ENCODE data around the gene FAN1.

The FAN1 gene

GRCh38 chr15:30956216-30957124 is 52.8 kb downstream of the FAN1 start:
- no peak for DNase-seq (ENCODE audit: low read depth in 2 of 2)

- no peak for DNase-seq (ENCODE audit: low read depth in 2 of 2)
Observed at GRCh38 chr15:30958219-30958618, 54.5 kb downstream of the FAN1 start.

GRCh38 chr15:30962079-30962478 is 58.4 kb downstream of the FAN1 start:
- DNase-seq (ENCODE audit: low read depth in 2 of 2): no peak

- DNase-seq (ENCODE audit: low read depth in 2 of 2): no peak
Observed at GRCh38 chr15:30962659-30963058, 58.9 kb downstream of the FAN1 start.

DNA sequence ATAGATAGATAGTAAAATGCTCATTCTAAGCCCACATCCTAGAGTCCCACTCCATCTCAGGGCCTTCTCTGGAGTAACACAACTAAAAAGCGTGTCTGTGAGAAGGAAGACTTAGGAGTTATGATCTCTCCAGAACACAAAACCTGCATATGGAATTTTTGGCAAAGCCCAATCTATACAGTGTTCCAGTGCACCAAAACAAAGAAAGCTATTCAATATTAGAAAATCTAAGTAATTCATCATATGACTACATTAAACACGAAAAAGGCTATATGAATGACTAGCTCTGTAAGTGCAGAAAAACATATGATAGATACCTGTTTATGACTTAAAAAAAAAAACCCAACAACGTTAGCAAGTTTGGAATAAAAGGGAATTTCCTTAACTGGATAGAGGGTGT is 60.0 kb downstream of the FAN1 start:
- DNase-seq (ENCODE audit: low read depth in 2 of 2): no peak

DNA sequence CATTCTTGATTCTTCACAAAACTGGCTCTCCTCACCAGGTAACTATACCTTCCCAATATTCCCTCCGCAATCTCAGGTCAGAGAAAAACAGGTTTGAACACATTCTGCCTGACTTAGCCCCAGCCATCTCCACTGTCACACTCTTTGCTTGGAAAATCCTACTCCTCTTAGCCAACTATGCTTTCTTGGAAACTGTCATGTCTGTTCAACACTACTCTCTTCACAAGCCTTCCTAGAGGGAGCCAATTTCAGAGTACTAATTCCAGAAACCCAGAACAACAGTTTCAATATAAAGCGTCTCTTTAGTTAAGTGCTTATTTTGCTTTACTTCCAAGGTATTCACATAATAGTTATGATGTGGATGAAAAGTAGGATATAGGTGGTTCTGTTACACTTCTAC is 66.0 kb downstream of the FAN1 start:
- DNase-seq (ENCODE audit: low read depth in 2 of 2): no peak

GRCh38 chr15:30973379-30973778 is 69.7 kb downstream of the FAN1 start:
- DNase-seq (ENCODE audit: low read depth in 2 of 2): no peak

GRCh38 chr15:30974112-30974511 is 70.4 kb downstream of the FAN1 start:
- no peak for DNase-seq (ENCODE audit: low read depth in 2 of 2)

DNA sequence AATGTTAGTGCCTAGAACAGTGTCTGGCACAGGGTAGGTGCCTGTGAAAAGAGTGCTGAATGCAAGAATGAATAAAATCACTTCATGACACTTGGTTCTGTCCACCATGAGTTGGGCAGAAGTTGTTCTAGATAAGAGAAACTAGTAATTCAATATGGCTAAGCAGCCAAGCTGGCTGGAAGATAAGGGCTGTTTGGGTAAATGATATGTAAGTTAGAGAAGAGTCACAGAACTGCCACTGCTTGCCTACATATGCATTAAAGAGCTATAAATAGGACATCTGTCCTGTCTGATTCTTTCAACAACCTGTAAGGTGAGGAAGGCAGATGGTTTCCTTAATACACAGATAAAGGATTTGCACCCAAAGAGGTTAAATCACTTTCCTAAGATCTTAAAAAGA is 74.6 kb downstream of the FAN1 start:
- no peak for DNase-seq (ENCODE audit: low read depth in 2 of 2)

DNA sequence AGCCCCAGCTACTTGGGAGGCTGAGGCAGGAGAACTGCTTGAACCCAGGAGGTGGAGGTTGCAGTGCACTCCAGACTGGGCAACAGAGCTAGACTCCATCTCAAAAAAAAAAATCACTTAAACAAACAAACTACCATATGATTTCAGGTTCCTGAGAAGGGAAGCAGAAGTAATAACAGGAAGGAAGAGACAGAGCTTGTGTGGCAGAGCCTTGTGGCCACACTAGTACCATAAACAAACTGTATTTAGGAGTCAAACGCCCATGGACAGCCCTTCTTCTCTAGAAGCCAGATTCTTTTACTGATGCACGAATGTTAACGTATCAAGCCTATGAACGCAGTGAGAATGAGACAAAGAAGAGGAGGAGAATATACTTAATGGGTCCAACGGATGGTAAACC is 75.7 kb downstream of the FAN1 start:
- DNase-seq (ENCODE audit: low read depth in 2 of 2): no peak

DNA sequence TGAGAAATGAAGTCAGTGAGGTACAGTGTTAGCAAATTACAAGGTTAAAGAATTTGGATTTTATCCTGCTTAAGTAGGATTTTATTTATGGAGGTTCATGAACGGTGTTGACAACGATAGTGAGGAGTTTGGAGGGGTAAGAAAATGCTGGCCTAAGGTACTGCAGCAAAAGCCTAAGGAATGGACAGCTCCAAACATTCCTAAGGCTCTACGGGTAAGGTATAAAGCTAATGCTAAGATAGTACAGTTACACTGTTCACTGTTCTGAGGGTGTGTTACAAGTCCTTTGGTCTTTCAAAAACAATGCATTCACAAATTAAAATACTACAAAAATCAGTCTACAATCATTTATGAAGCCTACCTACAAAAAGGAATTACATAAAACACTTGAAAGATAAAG is 80.4 kb downstream of the FAN1 start:
- DNase-seq (ENCODE audit: low read depth in 2 of 2): no peak

DNA sequence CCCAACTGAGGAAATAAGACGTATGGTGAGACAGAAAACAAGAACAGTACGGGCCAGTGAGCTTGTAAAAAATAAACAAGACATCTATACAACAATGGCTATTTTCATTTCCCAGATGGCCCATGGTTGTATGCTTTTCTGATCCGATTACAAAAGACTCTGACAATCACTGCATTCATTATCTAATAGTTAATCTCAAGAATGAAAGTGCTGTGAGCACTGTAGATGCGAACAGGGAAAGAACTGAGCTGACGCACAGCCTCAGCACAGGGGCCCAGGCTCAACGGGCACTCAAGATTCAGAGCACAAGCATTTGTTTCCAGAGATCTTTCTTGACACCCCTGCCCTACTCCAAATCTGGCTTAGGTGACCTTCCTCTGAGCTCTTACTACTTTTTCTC is 80.8 kb downstream of the FAN1 start:
- no peak for DNase-seq (ENCODE audit: low read depth in 2 of 2)

DNA sequence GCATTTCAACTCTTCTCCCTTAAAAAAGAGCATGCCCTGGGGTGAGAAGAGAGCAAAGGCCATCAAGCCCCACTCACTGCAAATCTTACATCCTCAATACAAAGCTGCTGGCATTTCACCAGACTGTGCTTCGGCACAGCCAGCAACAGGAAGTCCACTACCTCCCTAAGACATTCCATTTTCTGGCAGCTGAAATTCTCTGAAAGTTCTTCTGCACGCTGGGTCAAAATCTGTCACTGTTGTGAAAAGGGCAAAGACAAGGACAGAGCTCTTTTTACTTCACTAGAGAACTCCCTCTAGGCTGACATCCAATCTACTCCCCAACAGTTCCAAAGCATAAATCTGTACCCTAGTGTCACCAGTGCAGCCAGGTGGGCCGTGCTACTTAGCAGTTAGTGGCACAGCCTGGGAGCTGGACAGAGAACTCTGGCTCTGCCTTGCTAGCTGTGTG is 81.4 kb downstream of the FAN1 start:
- DNase-seq (ENCODE audit: low read depth in 2 of 2): no peak

GRCh38 chr15:30990036-30990435 is 86.3 kb downstream of the FAN1 start:
- DNase-seq (ENCODE audit: low read depth in 2 of 2): no peak

- DNase-seq (ENCODE audit: low read depth in 2 of 2): no peak
Observed at GRCh38 chr15:30990446-30991254, 86.9 kb downstream of the FAN1 start.

GRCh38 chr15:30991255-30992235 is 87.8 kb downstream of the FAN1 start, which contains the start of gene MTMR10:
Gene MTMR10, minus strand, starts transcription at chr15:30991628. Its CDS starts 122 bp downstream, at chr15:30991506.
- peak; percentile 23 to 57 for DNase-seq (ENCODE audit: low read depth in 2 of 2)

DNA sequence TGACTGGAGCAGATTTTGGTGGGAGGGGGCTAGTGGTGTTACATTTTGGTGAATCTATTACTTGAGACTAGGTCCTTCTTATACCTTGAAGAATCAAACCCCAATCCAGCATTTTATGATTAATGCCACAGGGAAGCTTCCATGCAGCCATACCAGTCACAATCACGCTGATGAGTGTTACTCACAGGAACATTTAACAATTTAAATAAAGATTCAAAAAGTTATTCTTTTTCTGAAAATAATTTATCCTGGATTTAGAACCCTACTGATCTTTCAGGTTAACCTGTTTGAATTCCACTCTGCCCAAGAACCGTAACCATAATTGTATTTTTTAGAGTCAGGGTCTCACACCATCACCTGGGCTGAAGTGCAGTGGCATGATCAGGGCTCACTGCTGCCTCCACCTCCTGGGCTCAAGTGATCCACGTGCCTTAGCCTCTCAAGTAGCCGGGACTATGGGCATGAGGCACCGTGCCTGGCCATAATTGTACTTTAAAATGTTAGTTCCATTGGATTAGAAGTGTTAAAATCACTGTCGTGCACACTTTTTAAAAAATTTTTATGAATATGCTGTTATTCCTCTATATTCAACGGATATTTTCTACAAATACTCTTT is 88.6 kb downstream of the FAN1 start:
- no peak for DNase-seq (ENCODE audit: low read depth in 2 of 2)

Data from stimulated activated CD8-positive, alpha-beta memory T cell treated with anti-CD3 and anti-CD28 coated beads, Interleukin-15, amount 100 ng/mL, for 4 hours (primary cell).